Measurements from ENCODE around the gene SLC16A4. TPM values are rescaled to one million over a fixed set of nuclear protein-coding genes. Genes with fewer than 3 reads are reported as not detected.
A peak's percentile ranks its signal among the peaks of the same experiment; 100 is the strongest.

SLC16A4 gene
- total and polyA plus RNA-seq, 10 of the 15 experiments (the other 5 are each of a cell fraction or from before 2014, with no cell fraction given), result 0.13 to 2.2 (median 0.26) TPM; not detected in 1

DNA sequence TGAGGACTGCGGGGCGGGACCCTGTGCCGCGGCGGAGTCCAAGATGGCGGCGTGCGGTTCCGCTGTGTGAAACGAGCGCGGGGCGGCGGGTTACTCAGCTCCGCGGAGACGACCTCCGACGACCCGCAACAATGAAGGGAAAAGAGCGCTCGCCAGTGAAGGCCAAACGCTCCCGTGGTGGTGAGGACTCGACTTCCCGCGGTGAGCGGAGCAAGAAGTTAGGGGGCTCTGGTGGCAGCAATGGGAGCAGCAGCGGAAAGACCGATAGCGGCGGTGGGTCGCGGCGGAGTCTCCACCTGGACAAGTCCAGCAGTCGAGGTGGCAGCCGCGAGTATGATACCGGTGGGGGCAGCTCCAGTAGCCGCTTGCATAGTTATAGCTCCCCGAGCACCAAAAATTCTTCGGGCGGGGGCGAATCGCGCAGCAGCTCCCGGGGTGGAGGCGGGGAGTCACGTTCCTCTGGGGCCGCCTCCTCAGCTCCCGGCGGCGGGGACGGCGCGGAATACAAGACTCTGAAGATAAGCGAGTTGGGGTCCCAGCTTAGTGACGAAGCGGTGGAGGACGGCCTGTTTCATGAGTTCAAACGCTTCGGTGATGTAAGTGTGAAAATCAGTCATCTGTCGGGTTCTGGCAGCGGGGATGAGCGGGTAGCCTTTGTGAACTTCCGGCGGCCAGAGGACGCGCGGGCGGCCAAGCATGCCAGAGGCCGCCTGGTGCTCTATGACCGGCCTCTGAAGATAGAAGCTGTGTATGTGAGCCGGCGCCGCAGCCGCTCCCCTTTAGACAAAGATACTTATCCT, 51.2 kb downstream of the SLC16A4 start:
- intact Hi-C loops (cut with micrococcal nuclease; ENCODE audit: unreplicated experiment), result loop anchor here (2.0 to 10.0 kb wide), 4 partner anchors 45 to 1263 kb away; partner anchors contain the start of genes LAMTOR5 and PSMA5
- peaks cover 6% of the 10 kb centered on the region; the same call in 1 of the 2 replicates for H4K20me1 ChIP-seq (ENCODE audit: control insufficient read depth, insufficient read depth)
- FAIRE-seq (no peak), ATAC-seq (peak; percentile 38), DNase-seq (ENCODE audit: low read depth, low spot score) (no peak)
- H3K27me3 ChIP-seq (replicated peaks in 1 of 2; ENCODE audit: control insufficient read depth in 2 of 2, insufficient read depth in 2 of 2, low read length in 1 of 2), result no peaks in the 10 kb centered on the region
- RAD21 ChIA-PET (ENCODE audit: unreplicated experiment), result interaction anchor here (0.6 to 7.4 kb wide), 18 partner anchors 8 to 852 kb away, joined by 3 to 80 read pairs (median 8); partner anchors contain the start of genes AHCYL1, KCNC4 and LAMTOR5
- H3K4me2 ChIP-seq (ENCODE audit: control insufficient read depth, insufficient read depth), result peak overlapping the region; percentile 75
- peaks cover 5% of the 10 kb centered on the region for H3K4me1 ChIP-seq (ENCODE audit: control insufficient read depth, insufficient read depth, low read length)
- peaks cover 60% of the 10 kb centered on the region for H3K79me2 ChIP-seq (ENCODE audit: control insufficient read depth, insufficient read depth, low read length)
- peak overlapping the region; percentile 92 for H3K9ac ChIP-seq (ENCODE audit: control insufficient read depth, insufficient read depth, low read length)
- CTCF ChIA-PET, result interaction anchor here (0.6 to 8.5 kb wide), 15 partner anchors 9 to 441 kb away, joined by 3 to 62 read pairs (median 7); partner anchors contain the start of genes AHCYL1, KCNC4 and LAMTOR5
- peak overlapping the region; percentile 83 for H3K4me3 ChIP-seq
- H3K36me3 ChIP-seq (ENCODE audit: control insufficient read depth in 2 of 2, insufficient read depth in 2 of 2, low read length in 1 of 2), result peaks cover 9 to 16% of the 10 kb centered on the region in 2 experiments; a peak in 3 of 4 replicates
- H2AFZ ChIP-seq (ENCODE audit: control insufficient read depth, low read depth, low read length), result peak overlapping the region; percentile 68
- peak overlapping the region; percentile 97 for H3K27ac ChIP-seq (ENCODE audit: control insufficient read depth, insufficient read depth)
- in situ Hi-C loops (cut with MboI), result no loop called here
- WGBS (ENCODE audit: insufficient coverage, insufficient replicate concordance, low lambda C conversion rate, missing lambda C conversion rate), result 2% methylated on average over 77 of the region's 77 CpGs
- POLR2A ChIA-PET, result interaction anchor here (0.6 to 4.0 kb wide), 15 partner anchors 9 to 855 kb away, joined by 3 to 43 read pairs (median 9); partner anchors contain the start of genes KCNC4 and LAMTOR5
- H3K9me3 ChIP-seq (replicated peaks; ENCODE audit: control insufficient read depth, insufficient read depth, low read length), result no peaks in the 10 kb centered on the region
- SMC1A ChIA-PET (ENCODE audit: uncharacterized antibody, unreplicated experiment), result interaction anchor here (0.7 to 8.4 kb wide), 10 partner anchors 9 to 136 kb away, joined by 3 to 51 read pairs (median 14); partner anchors contain the start of genes KCNC4 and LAMTOR5
- BruUV-seq (replicated peaks), result TSS peak; percentile 57
- TF ChIP-seq CBX5 (IDR thresholded peaks at IDR 0.05; ENCODE audit: low read depth), result 0 out of 2 replicates have a peak, but pooled peaks have one; percentile 40
- TF ChIP-seq TARDBP (IDR thresholded peaks at IDR 0.05; ENCODE audit: borderline replicate concordance), result no peak
- TF ChIP-seq, protein P1, sequence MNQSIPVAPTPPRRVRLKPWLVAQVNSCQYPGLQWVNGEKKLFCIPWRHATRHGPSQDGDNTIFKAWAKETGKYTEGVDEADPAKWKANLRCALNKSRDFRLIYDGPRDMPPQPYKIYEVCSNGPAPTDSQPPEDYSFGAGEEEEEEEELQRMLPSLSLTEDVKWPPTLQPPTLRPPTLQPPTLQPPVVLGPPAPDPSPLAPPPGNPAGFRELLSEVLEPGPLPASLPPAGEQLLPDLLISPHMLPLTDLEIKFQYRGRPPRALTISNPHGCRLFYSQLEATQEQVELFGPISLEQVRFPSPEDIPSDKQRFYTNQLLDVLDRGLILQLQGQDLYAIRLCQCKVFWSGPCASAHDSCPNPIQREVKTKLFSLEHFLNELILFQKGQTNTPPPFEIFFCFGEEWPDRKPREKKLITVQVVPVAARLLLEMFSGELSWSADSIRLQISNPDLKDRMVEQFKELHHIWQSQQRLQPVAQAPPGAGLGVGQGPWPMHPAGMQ (IDR thresholded peaks at IDR 0.05; ENCODE audit: borderline replicate concordance), result no peak
- TF ChIP-seq SUPT20H (IDR thresholded peaks at IDR 0.05; ENCODE audit: borderline replicate concordance, control insufficient read depth, low read depth, low read length), result no peak
- no peak; the same call in 1 of the 2 replicates for TF ChIP-seq HDAC2 (IDR thresholded peaks at IDR 0.05)
- TF ChIP-seq CBX3 (IDR thresholded peaks at IDR 0.05; ENCODE audit: borderline replicate concordance, low read depth), result no peak
- TF ChIP-seq, protein P2, sequence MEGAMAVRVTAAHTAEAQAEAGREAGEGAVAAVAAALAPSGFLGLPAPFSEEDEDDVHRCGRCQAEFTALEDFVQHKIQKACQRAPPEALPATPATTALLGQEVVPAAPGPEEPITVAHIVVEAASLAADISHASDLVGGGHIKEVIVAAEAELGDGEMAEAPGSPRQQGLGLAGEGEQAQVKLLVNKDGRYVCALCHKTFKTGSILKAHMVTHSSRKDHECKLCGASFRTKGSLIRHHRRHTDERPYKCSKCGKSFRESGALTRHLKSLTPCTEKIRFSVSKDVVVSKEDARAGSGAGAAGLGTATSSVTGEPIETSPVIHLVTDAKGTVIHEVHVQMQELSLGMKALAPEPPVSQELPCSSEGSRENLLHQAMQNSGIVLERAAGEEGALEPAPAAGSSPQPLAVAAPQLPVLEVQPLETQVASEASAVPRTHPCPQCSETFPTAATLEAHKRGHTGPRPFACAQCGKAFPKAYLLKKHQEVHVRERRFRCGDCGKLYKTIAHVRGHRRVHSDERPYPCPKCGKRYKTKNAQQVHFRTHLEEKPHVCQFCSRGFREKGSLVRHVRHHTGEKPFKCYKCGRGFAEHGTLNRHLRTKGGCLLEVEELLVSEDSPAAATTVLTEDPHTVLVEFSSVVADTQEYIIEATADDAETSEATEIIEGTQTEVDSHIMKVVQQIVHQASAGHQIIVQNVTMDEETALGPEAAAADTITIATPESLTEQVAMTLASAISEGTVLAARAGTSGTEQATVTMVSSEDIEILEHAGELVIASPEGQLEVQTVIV (IDR thresholded peaks at IDR 0.05; ENCODE audit: borderline replicate concordance, partially characterized antibody), result no peak
- TF ChIP-seq POLR2AphosphoS2 (IDR thresholded peaks at IDR 0.05; ENCODE audit: low read depth, low read length), result peak; percentile 61; the same call in 1 of the 2 replicates
- no peak for TF ChIP-seq ETV6 (conservative IDR thresholded peaks at IDR 0.05 in 1 of 2, IDR thresholded peaks at IDR 0.05 in 1 of 2; ENCODE audit: borderline replicate concordance in 1 of 2, low read depth in 1 of 2)
- TF ChIP-seq TBL1XR1 (IDR thresholded peaks at IDR 0.05; ENCODE audit: low read depth, low read length), result 0 out of 2 replicates have a peak, but pooled peaks have one; percentile 10
- no peak for TF ChIP-seq EZH2 (IDR thresholded peaks at IDR 0.05; ENCODE audit: borderline replicate concordance, control insufficient read depth, low read depth, low read length)
- no peak for TF ChIP-seq MYB (IDR thresholded peaks at IDR 0.05; ENCODE audit: borderline replicate concordance, low read depth, low read length)
- no peak for TF ChIP-seq ZNF622 (IDR thresholded peaks at IDR 0.05)
- TF ChIP-seq STAT3 (IDR thresholded peaks at IDR 0.05; ENCODE audit: low read depth, low read length), result no peak
- TF ChIP-seq, protein P3, sequence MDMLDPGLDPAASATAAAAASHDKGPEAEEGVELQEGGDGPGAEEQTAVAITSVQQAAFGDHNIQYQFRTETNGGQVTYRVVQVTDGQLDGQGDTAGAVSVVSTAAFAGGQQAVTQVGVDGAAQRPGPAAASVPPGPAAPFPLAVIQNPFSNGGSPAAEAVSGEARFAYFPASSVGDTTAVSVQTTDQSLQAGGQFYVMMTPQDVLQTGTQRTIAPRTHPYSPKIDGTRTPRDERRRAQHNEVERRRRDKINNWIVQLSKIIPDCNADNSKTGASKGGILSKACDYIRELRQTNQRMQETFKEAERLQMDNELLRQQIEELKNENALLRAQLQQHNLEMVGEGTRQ (IDR thresholded peaks at IDR 0.05; ENCODE audit: borderline replicate concordance, low read depth, low read length), result no peak
- TF ChIP-seq ZBED1 (IDR thresholded peaks at IDR 0.05; ENCODE audit: borderline replicate concordance), result 0 out of 2 replicates have a peak, but pooled peaks have one; percentile 9
